Measurements from ENCODE around the gene NUP85.
"Not testable (repeated sequence)": the region's sequence is repeated elsewhere in the genome, so short reads cannot be mapped to it uniquely, and the experiment has no call there.

DNA sequence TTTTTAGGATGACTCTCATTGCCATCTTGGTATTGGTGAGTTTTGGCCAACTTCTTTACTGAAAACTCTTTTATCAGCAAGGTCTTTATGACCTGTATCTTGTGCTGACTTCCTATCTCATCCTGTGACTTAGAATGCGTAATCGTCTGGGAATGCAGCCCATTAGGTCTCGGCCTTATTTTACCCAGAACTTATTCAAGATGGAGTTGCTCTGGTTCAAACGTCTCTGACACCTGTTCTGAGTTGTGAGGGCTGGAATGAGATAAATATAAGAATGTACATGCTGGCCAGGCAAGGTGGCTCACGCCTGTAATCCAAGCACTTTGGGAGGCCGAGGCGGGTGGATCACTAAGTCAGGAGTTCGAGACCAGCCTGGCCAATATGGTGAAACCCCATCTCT lies 47.0 kb upstream of the NUP85 start:
- TF ChIP-seq, protein P1, sequence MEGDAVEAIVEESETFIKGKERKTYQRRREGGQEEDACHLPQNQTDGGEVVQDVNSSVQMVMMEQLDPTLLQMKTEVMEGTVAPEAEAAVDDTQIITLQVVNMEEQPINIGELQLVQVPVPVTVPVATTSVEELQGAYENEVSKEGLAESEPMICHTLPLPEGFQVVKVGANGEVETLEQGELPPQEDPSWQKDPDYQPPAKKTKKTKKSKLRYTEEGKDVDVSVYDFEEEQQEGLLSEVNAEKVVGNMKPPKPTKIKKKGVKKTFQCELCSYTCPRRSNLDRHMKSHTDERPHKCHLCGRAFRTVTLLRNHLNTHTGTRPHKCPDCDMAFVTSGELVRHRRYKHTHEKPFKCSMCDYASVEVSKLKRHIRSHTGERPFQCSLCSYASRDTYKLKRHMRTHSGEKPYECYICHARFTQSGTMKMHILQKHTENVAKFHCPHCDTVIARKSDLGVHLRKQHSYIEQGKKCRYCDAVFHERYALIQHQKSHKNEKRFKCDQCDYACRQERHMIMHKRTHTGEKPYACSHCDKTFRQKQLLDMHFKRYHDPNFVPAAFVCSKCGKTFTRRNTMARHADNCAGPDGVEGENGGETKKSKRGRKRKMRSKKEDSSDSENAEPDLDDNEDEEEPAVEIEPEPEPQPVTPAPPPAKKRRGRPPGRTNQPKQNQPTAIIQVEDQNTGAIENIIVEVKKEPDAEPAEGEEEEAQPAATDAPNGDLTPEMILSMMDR (conservative IDR thresholded peaks at IDR 0.05 in 1 of 2, IDR thresholded peaks at IDR 0.05 in 1 of 2; ENCODE audit: extremely low read depth in 1 of 2, insufficient read depth in 1 of 2, low read depth in 1 of 2, low read length in 2 of 2), result not testable (repeated sequence)
- not testable (repeated sequence) for TF ChIP-seq EZH2 (IDR thresholded peaks at IDR 0.05; ENCODE audit: borderline replicate concordance, low read length)
